GM21737 (cell line): ENCODE results near the gene DNAH3.

Source experiments
- ATAC-seq: cut with Tn5 transposase; IDR thresholded peaks from one replicate; pipeline ENCODE4 v1.9.1; 2021; ENCODE audit warnings: mild to moderate bottlenecking, moderate library complexity; ENCODE audit not compliant: unreplicated experiment

DNAH3 gene

DNA sequence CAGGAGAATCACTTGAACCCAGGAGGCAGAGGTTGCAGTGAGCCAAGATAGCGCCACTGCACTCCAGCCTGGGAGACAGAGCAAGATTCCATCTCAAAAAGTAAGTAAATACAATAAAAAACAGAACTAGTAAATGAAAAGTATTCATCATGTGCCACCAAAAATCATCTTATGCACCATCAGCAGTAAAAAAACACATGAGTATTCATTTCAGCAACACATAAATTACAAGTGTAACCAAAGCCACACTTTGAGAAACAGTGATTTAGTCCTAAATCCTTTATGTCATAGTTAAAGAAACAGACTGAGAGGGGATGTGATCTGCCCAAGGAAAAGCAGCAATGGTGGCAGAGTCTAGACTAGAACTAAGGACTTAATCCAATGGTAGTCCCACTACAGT is 263.4 kb downstream of the DNAH3 start:
- no peak for ATAC-seq

DNA sequence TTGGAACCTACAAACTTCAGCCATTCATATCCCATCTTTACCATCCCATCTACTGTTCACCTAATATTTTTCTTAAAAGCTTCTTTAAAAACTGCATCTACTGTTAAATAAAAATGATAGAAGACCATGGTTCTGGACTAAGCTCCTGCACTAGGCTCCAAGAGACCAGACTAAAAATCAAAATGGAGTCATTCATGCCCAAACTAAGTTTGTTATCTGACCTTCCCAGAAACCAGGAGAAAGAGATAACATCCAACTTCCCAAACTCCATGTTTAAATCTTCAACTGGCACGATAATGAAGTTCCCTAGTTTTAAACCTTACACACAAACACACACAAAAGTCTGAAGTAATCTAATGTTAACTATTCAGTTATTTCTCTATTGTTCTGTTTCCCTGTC is 264.3 kb downstream of the DNAH3 start:
- ATAC-seq: no peak

DNA sequence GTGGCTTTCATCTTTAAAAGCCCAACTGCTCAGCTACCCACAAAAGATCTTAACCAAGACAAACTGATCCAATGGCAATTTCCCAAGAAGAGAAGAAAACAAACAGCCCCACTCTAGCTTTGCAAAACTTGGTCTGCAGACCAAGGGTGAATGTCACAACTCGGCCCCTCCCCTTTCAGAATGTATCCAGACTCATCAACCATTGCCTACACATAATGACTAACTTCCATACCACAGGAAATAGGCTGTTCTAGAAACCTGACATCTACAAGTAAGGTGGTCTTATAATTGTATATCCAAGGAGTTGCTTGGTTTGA is 266.4 kb downstream of the DNAH3 start:
- no peak for ATAC-seq

DNA sequence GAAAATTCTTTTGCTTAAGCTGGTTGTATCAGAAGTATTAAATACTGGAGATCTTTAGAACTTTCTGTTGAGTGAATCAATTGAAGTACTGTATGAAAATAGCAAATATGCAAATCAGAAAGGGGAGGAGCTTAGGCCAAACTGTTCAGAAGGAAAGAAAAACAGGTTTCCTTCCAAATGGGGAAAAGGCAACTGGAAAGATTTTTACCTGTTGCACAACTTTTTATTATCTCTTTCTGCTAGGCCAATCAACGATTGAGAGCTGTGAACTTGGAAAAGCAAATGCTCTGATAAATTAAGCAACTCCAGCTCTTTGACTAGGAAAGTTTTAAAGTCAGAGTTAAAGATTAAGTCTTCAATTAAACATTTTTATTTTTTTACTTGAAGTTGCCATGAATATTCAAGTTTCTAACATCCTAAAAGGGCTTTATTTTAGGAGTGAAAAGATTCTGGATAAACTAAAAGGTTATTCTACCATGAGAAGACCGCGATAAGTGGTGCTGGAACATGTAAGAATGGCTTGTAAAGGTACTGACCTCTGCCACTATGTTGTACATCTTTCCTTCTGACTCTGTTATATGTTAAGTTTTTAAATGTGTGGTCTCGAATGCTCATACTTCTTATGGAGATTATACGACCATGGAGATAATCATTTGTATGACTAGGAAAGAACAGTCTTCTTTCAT is 266.9 kb downstream of the DNAH3 start:
- ATAC-seq: no peak
